GM21447 (cell line): ENCODE measurements around the gene ATAD3A.
"Not testable (repeated sequence)": the region's sequence is repeated elsewhere in the genome, so short reads cannot be mapped to it uniquely, and the experiment has no call there.

Source experiments
- ATAC-seq: cut with Tn5 transposase; IDR thresholded peaks from one replicate; pipeline ENCODE4 v1.9.1; 2021; ENCODE audit not compliant: unreplicated experiment

The ATAD3A gene

DNA sequence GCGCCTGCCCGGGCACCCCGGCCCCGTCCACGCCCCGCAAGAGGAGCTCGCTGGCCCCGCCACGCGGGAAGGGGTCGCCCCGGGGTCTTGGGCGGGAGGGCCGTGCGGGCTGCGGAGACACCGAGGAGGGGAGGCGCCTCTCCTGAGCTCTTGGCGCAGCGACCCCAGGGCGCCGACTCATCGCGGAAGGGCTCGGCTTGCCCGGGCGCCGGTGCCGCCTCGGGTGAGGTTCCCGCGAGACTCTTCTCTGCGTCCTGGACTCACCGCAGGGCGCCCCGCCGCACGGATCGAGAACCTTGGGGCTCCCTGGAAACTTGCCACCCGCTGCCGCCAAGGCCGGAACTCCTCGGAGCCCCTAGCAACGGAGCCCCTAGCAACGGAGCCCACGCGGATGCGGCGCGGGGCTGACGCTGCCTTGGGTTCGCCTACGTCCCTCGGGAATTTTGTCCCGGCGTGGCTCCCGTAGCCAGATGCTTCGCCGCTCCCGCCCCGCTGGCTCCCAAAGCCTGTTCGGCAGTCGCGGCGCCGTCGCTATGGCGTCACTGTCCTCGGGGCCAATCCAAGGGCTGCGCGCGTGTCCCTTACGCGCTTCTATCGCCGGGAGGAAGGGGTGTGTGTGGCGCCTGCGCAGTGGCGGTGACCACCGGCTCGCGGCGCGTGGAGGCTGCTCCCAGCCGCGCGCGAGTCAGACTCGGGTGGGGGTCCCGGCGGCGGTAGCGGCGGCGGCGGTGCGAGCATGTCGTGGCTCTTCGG, at the start of gene ATAD3A:
TSS of gene ATAD3A (plus strand) at position 630 of the 753 bp plus-strand sequence. CDS start at position 737, 107 bp downstream.
- ATAC-seq = peak; percentile 84

- ATAC-seq = no peak
Measured at GRCh38 chr1:1462318-1462966, 49.5 kb upstream of the ATAD3A start.

GRCh38 chr1:1463312-1463711, 48.6 kb upstream of the ATAD3A start:
- no peak for ATAC-seq

- not testable (repeated sequence) for ATAC-seq
Measured at GRCh38 chr1:1468196-1468985, 43.6 kb upstream of the ATAD3A start.

GRCh38 chr1:1470626-1471388, 41.2 kb upstream of the ATAD3A start:
- ATAC-seq = no peak

- peak; percentile 94 for ATAC-seq
Measured at GRCh38 chr1:1471389-1472052, 40.4 kb upstream of the ATAD3A start, which contains the start of gene ATAD3B. Gene ATAD3B, plus strand, starts transcription at chr1:1471765. Its CDS starts 120 bp downstream, at chr1:1471885.

DNA sequence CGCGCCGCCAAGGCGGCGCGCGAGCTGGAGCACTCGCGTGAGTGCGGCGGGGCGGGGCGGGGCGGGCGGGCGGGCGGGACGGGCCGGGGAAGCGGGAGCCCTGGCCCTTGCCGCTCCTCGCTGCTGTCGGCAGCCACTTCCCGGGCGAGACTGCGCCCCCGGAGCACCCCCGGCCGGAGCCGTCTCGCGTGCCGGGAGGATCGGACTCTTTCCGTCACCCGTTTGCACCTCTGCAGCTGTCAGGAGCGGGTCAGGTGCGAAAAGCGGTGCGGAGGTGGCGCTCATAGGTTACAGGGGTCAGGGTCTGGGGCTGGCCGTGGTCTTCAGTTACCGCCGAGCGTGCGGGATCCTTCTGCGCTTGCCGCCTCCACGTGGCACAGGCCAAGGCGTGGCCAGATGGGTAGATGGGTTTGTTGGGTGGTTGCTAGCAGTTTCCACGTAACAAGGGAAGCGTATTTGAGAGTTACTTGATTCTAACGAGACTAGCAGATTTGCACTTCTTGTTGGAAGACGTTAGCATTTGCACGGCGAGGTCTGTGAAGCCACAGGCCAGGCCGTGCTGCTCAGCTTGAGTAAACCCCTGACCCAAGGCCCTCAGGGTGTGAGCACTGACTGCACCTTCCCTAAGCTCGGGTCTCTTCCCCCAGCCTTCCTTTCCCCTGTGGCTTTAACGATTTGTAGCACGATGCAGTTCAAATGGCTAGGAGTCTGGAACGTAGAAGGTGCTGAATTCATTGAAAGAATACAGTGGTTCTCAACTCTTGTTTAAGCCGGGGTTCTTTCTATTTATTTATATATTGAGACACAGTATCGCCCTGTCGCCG, 39.7 kb upstream of the ATAD3A start:
- ATAC-seq = peak; percentile 21

DNA sequence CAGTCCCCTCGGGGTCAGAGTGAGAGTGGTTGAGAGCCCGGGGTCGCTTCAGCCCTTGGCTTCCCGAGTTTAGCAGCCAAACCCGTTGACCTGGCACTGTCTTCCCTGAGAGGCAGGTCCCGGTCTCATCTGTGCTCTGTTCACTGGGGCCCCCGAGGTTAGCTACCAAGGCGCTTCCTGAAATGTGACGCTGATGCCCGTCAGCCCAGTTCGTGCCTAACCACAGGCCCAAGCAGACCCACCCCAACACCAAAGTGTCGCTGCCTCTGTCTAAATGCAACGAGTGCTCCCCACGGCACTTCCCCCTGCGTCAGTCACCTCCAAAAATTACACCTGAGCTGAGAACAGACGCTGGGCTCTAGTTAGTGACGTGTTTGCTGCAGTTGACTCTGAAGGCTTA, 36.0 kb upstream of the ATAD3A start:
- ATAC-seq = not testable (repeated sequence)

DNA sequence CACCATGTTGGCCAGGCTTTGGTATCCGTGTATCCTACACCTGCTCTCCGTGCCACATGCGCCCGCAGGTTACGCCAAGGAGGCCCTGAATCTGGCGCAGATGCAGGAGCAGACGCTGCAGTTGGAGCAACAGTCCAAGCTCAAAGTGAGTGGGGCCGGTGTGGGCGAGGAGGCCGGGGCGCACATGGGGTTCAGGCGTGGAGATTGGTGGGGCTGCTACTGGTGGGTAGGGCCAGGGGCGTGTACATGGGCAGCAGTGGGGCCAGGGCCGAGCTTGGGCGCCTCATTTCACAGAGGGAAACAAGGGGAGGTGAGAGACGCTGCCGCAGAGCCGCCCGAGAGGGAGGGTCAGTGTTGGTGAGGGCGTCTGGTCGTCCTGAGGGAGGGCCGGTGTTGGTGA, 34.8 kb upstream of the ATAD3A start:
- no peak for ATAC-seq

DNA sequence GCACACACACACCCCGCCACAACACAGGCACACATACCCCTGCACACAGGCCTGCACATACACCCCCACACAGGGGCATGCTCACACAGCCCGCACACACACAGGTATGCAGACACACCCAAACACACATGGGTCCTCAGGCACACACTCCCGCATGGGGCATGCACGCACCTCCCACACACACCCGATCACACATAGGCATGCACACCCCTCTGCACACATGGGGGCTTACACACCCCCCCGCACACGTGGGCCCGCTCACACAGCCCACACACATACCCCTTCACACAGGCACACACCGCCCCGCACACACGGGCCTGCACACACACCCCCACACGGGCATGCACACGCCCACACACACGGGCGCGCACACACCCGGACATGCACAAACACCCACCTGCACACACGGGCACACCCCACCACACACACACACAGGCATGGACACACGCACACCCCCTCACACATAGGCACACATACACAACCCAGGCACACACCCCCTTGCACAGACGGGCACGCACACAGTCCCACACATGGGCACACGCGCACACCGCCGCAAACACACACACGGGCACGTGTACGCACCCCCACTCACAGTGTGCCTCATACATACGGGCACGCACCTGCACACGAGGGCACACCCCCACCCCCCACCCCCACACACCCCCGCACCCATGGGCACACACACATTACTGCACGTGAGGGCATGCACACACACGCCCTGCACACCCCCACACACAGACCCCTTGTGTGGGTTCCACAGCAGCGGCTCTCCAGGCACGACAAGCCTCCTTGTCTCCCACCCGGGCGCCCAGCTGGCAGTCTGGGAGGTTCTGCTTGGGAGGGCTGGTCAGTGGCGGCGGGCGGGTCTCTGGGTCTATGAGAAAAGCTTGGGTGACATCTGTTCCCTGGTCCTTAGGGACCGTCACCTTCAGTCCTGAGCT, 32.1 kb upstream of the ATAD3A start:
- ATAC-seq = no peak

DNA sequence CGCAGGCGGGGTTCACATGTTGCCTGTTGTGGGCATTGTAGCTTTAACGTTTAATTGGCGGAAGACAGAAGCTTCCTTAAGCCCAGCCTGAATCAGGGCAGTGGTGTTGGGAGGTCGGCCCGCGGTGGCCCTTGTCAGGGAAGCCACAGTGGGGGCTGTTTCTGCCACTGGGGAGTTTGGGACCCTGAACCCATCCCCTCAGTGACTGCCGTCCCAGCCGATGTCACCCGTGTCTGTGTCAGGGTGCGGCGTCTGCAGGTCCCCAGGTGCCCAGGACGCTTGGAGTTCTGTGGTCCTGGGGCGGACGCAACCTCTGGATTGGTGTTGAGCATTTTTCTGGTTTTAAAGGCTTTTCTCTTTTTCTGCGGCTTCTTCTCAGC, 31.5 kb upstream of the ATAD3A start:
- ATAC-seq = not testable (repeated sequence)

DNA sequence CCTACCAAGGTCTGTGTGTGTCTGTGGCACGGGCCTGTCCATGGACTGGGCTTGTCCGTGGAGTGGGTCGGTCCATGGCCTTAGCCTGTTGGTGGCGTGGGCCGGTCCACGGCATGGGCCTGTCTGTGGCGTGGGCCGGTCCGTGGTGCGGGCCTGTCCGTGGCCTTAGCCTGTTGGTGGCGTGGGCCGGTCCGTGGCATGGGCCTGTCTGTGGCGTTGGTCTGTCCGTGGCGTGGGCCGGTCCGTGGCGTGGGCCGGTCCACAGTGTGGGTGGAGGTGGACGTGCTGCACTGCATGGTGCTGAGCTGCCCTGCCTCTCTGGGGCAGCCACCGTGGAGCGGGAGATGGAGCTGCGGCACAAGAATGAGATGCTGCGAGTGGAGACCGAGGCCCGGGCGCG, 30.2 kb upstream of the ATAD3A start:
- not testable (repeated sequence) for ATAC-seq

DNA sequence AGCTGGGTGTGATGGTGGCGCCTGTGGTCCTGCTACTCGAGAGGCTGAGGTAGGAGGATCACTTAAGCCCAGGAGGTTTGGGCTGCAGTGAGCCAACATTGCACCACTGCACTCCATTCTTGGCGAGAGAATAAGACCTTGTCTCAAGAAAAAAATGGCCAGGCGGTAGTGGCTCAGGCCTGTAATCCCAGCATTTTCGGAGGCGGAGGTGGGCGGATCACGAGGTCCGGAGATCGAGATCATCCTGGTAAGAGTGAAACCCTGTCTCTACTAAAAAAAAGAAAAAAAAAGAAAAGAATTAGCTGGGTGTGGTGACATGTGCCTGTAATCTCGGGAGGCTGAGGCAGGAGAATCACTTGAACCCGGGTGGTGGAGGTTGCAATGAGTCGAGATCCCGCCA, 29.1 kb upstream of the ATAD3A start:
- no peak for ATAC-seq

GRCh38 chr1:1483714-1484113, 28.2 kb upstream of the ATAD3A start:
- no peak for ATAC-seq

DNA sequence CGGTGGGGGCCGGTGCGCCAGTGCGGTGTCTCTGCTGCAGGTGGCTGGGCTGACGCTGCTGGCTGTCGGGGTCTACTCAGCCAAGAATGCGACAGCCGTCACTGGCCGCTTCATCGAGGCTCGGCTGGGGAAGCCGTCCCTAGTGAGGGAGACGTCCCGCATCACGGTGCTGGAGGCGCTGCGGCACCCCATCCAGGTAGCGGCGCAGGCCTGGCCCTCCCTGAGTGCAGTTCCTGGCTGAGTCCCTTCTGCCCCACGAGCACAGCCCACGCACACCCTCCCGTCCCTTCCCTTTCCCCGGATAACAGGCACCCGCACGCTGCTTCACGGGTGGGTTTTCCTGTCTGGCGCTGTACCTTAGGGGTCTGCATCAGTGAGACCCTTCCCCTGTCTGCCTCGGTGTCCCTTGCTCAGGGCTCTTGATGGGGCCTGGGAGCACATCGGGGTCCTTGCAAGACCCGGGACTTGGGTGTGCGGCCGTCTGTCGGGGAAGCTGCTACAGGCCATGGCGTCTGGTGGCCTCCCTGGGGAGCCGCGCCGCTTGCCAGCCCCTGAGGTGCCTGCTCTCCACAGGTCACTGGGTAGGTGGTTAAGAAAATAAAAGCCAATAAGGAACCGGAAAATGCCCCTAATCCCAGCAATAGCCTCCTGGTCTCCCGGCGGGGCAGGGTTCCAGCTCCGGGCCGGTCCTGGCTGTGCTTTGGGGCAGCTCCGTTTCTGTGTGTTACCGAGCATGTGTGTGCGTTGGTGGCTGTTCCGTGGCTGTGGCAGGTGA, 26.8 kb upstream of the ATAD3A start:
- not testable (repeated sequence) for ATAC-seq

GRCh38 chr1:1485755-1486317, 26.1 kb upstream of the ATAD3A start:
- ATAC-seq = not testable (repeated sequence)

GRCh38 chr1:1487701-1488100, 24.3 kb upstream of the ATAD3A start:
- ATAC-seq = no peak
